IMR-90 (cell line): ENCODE results near the gene DBN1. TPM values are rescaled to one million over a fixed set of nuclear protein-coding genes. Genes with fewer than 3 reads are reported as not detected.

ENCODE experiments used
- ATAC-seq: fragments of 200-7000 bp; cut with Tn5 transposase; 2 replicates; pipeline ENCODE4 v1.9.1; 2020; ENCODE audit warnings: low read depth, mild to moderate bottlenecking, moderate library complexity
- BruUV-seq: library from RNA; stranded (reverse); fragments of 400-500 nt; replicated peaks from 2 replicates; lab custom pipeline; 2021; lab: Mats Ljungman, UMichigan
- CTCF ChIA-PET: fragments of 300-600 bp; formaldehyde crosslinking; extraction: SDS; loops from one replicate; lab custom pipeline; 2021; ENCODE audit warnings: antibody characterized with exemption; lab: Yijun Ruan, JAX
- POLR2A ChIA-PET: fragments of 300-600 bp; sonication (Branson Sonifier 250); formaldehyde crosslinking; loops from one replicate; lab custom pipeline; 2022; ENCODE audit warnings: antibody characterized with exemption; ENCODE audit not compliant: unreplicated experiment; lab: Charles Lee
- DNase-seq: peaks from one replicate; pipeline ENCODE4 v3.0.0; 2013
- H2AFZ ChIP-seq: replicated peaks from 2 replicates; pipeline ENCODE3; 2013; ENCODE audit warnings: low read length, mild to moderate bottlenecking; ENCODE audit not compliant: poor library complexity
- H2AK5ac ChIP-seq: 2 replicates; pipeline ENCODE4 v1.6.1; 2013; ENCODE audit warnings: low read depth, low read length, inconsistent platforms
- H2AK9ac ChIP-seq: replicated peaks from 2 replicates; pipeline ENCODE3; 2013; ENCODE audit warnings: mild to moderate bottlenecking, low read depth, low read length, moderate library complexity; ENCODE audit not compliant: poor library complexity
- H2BK120ac ChIP-seq: 2 replicates; pipeline ENCODE4 v1.6.1; 2013; ENCODE audit warnings: low read depth, low read length, inconsistent platforms
- H2BK15ac ChIP-seq: 3 replicates; pipeline ENCODE4 v1.6.1; 2013; ENCODE audit warnings: low read depth, low read length, inconsistent platforms
- H2BK20ac ChIP-seq: 2 replicates; pipeline ENCODE4 v1.6.1; 2013; ENCODE audit warnings: low read depth, mild to moderate bottlenecking, inconsistent platforms, low read length, moderate library complexity
- H2BK5ac ChIP-seq: 2 replicates; pipeline ENCODE4 v1.6.1; 2013; ENCODE audit warnings: mild to moderate bottlenecking, low read depth, low read length, inconsistent platforms; ENCODE audit not compliant: poor library complexity, severe bottlenecking
- H3K14ac ChIP-seq: replicated peaks from 2 replicates; pipeline ENCODE4 v1.6.1; 2013; ENCODE audit warnings: low read depth, low read length, inconsistent platforms
- H3K18ac ChIP-seq: 2 replicates; pipeline ENCODE4 v1.6.1; 2013; ENCODE audit warnings: low read depth, low read length, control low read depth
- H3K23ac ChIP-seq: 2 replicates; pipeline ENCODE4 v1.6.1; 2013; ENCODE audit warnings: low read depth, low read length, inconsistent platforms
- H3K27ac ChIP-seq: 2 replicates; pipeline ENCODE4 v1.5.1; 2013; ENCODE audit warnings: mild to moderate bottlenecking, control low read depth, low read length; ENCODE audit not compliant: insufficient read depth
- H3K27me3 ChIP-seq: 2 replicates; pipeline ENCODE4 v1.6.1; 2013; ENCODE audit warnings: low read length; ENCODE audit not compliant: control insufficient read depth, insufficient read depth
- H3K36me3 ChIP-seq: 2 replicates; pipeline ENCODE4 v1.6.1; 2013; ENCODE audit warnings: low read length, mixed read lengths; ENCODE audit not compliant: control insufficient read depth, insufficient read depth
- H3K4ac ChIP-seq: 2 replicates; pipeline ENCODE4 v1.6.1; 2013; ENCODE audit warnings: low read depth, low read length, inconsistent platforms
- H3K4me1 ChIP-seq: 2 replicates; pipeline ENCODE4 v1.6.1; 2013; ENCODE audit warnings: low read length, mixed read lengths; ENCODE audit not compliant: control insufficient read depth, insufficient read depth
- H3K4me2 ChIP-seq: 2 replicates; pipeline ENCODE4 v1.6.1; 2013; ENCODE audit warnings: low read depth, mild to moderate bottlenecking, control low read depth, low read length, moderate library complexity
- H3K4me3 ChIP-seq: 2 replicates; pipeline ENCODE4 v1.5.1; 2013; ENCODE audit warnings: low read depth, mild to moderate bottlenecking, control low read depth, low read length, moderate library complexity; ENCODE audit not compliant: insufficient read depth
- H3K56ac ChIP-seq: 2 replicates; pipeline ENCODE4 v1.6.1; 2013; ENCODE audit warnings: low read length, inconsistent platforms; ENCODE audit not compliant: insufficient read depth; ENCODE audit errors: extremely low read depth
- H3K79me1 ChIP-seq, 2 experiments: 2 replicates each; pipeline ENCODE4 v1.6.1; 2013; ENCODE audit warnings: low read length in 2 of 2, inconsistent platforms in 1 of 2, low read depth in 1 of 2
- H3K9ac ChIP-seq: 2 replicates; pipeline ENCODE4 v1.6.1; 2013; ENCODE audit warnings: low read depth, low read length, control low read depth
- H3K9me1 ChIP-seq: 2 replicates; pipeline ENCODE4 v1.6.1; 2013; ENCODE audit warnings: low read length, inconsistent platforms; ENCODE audit not compliant: insufficient read depth
- H3K9me3 ChIP-seq: 2 replicates; pipeline ENCODE4 v1.6.1; 2013; ENCODE audit warnings: low read length; ENCODE audit not compliant: control insufficient read depth, insufficient read depth
- H4K20me1 ChIP-seq: 2 replicates; pipeline ENCODE4 v1.6.1; 2013; ENCODE audit warnings: low read length, inconsistent platforms; ENCODE audit not compliant: insufficient read depth
- H4K5ac ChIP-seq: 2 replicates; pipeline ENCODE4 v1.6.1; 2013; ENCODE audit warnings: mild to moderate bottlenecking, low read depth, low read length, control low read depth
- H4K8ac ChIP-seq, 2 experiments: 2 replicates each; pipeline ENCODE4 v1.6.1; 2013; ENCODE audit warnings: low read depth in 2 of 2, low read length in 2 of 2, control low read depth in 1 of 2, inconsistent platforms in 1 of 2
- H4K91ac ChIP-seq: 2 replicates; pipeline ENCODE4 v1.6.1; 2013; ENCODE audit warnings: low read depth, low read length, inconsistent platforms; ENCODE audit not compliant: insufficient read depth
- BHLHE40 ChIP-seq: fragments of 150-350 bp; IDR thresholded peaks from 2 replicates; pipeline ENCODE4 v1.6.1; 2016; ENCODE audit warnings: mild to moderate bottlenecking, low read depth, low read length
- CEBPB ChIP-seq: IDR thresholded peaks from 2 replicates; pipeline ENCODE4 v1.6.1; 2012; ENCODE audit warnings: low read depth, low read length, improper control_type of control experiment
- CHD1 ChIP-seq: IDR thresholded peaks from 2 replicates; pipeline ENCODE4 v1.6.1; 2012; ENCODE audit warnings: low read depth, low read length, improper control_type of control experiment
- RAD21 ChIP-seq: IDR thresholded peaks from 2 replicates; pipeline ENCODE4 v1.6.1; 2012; ENCODE audit warnings: low read length, improper control_type of control experiment
- RFX5 ChIP-seq: IDR thresholded peaks from 2 replicates; pipeline ENCODE4 v1.8.0; 2012; ENCODE audit warnings: low read depth, mild to moderate bottlenecking, low read length, moderate library complexity
- USF2 ChIP-seq: fragments of 150-350 bp; IDR thresholded peaks from 2 replicates; pipeline ENCODE4 v1.6.1; 2017; ENCODE audit warnings: mild to moderate bottlenecking, antibody characterized with exemption, low read length, low read depth
- WGBS, 2 experiments: methylation state at CpG; one replicate each; pipeline versions ENCODE4 v1.1.5 to v1.1.7; 2013; ENCODE audit warnings: missing lambda C conversion rate in 2 of 2; ENCODE audit not compliant: insufficient read length in 1 of 2; ENCODE audit errors: extremely low coverage in 2 of 2; 5-methylcytosine and 5-hydroxymethylcytosine counted together
- dilution Hi-C: fragments of 300-500 bp; cut with HindIII; formaldehyde crosslinking; loops from one replicate; pipeline ENCODE4 v1.14.3; 2018; ENCODE audit warnings: low sequenced_read_pairs; ENCODE audit not compliant: unreplicated experiment
- in situ Hi-C: fragments of 300-500 bp; cut with MboI; formaldehyde crosslinking; loops from 3 replicates; pipeline ENCODE4 v1.14.3; 2019; ENCODE audit warnings: low sequenced_read_pairs, inconsistent platforms, mixed read lengths
- intact Hi-C: fragments of 100-400 bp; cut with micrococcal nuclease; formaldehyde crosslinking; loops from 2 replicates; pipeline ENCODE4 v1.10.0; 2022
- polyA plus RNA-seq, 3 experiments: library from polyadenylated mRNA; depleted of rRNA; stranded (reverse); fragments of >200 nt; gene quantifications; 2 replicates each; pipeline ENCODE4 v1.2.3, GENCODE V29; 2012; ENCODE audit warnings: low replicate concordance in 1 of 3
- total RNA-seq: library from RNA; depleted of rRNA; stranded (reverse); fragments of >200 nt; gene quantifications from 2 replicates; pipeline ENCODE4 v1.2.3, GENCODE V29; 2012

Gene DBN1
- total and polyA plus RNA-seq, 2 of the 4 experiments (the other 2 are of a cell fraction): 122 to 187 TPM

- no CpG with 5 or more reads among the region's 5 CpGs for WGBS, 2 experiments
- H2BK15ac ChIP-seq: no peak overlapping the region; the same call in 2 of the 3 replicates
- peaks cover 31% of the 10 kb centered on the region for H3K4me1 ChIP-seq
- peak overlapping the region; percentile 100 for H2BK5ac ChIP-seq
- BruUV-seq: no TSS peak
- peak overlapping the region; percentile 100 for H2AK9ac ChIP-seq
- TF ChIP-seq BHLHE40 (no peak), RFX5 (no peak), RAD21 (no peak), USF2 (no peak), CEBPB (no peak), CHD1 (no peak)
- H2AFZ ChIP-seq: no peak overlapping the region
- peaks cover 64% of the 10 kb centered on the region for H3K36me3 ChIP-seq
- no peaks in the 10 kb centered on the region for H3K27me3 ChIP-seq
- peak overlapping the region; percentile 16; the same call in 1 of the 2 replicates for H3K18ac ChIP-seq
- peak overlapping the region; percentile 20 to 47; a peak in 3 of 4 replicates for H4K8ac ChIP-seq
- in situ Hi-C loops (no loop called here), intact Hi-C loops (no loop called here), dilution Hi-C loops (no loop called here)
- H2BK20ac ChIP-seq: no peak overlapping the region
- peak overlapping the region; percentile 30; the same call in 1 of the 2 replicates for H2BK120ac ChIP-seq
- CTCF ChIA-PET: no interaction called here
- peaks cover 81% of the 10 kb centered on the region for H4K20me1 ChIP-seq
- peaks cover 29 to 76% of the 10 kb centered on the region in 2 experiments for H3K79me1 ChIP-seq
- H3K4me3 ChIP-seq: peak overlapping the region; percentile 2; the same call in 1 of the 2 replicates
- POLR2A ChIA-PET: interaction anchor here (1.0 kb wide), 1 partner anchor 38 kb away, joined by 3 read pairs; no protein-coding TSS in a partner anchor
- peak overlapping the region; percentile 76; the same call in 1 of the 2 replicates for H3K23ac ChIP-seq
- peak overlapping the region; percentile 67 for H3K14ac ChIP-seq
- peak overlapping the region; percentile 81 for H3K4ac ChIP-seq
- H4K5ac ChIP-seq: peak overlapping the region; percentile 5; the same call in 1 of the 2 replicates
- peak overlapping the region; percentile 100 for H3K27ac ChIP-seq
- ATAC-seq (no peak), DNase-seq (no peak)
- H2AK5ac ChIP-seq: peak overlapping the region; percentile 90
- peak overlapping the region; percentile 35 for H3K56ac ChIP-seq
- no peaks in the 10 kb centered on the region for H3K9me3 ChIP-seq
- H3K9me1 ChIP-seq: peaks cover 6% of the 10 kb centered on the region
- H3K9ac ChIP-seq: peak overlapping the region; percentile 58
- peak overlapping the region; percentile 53 for H3K4me2 ChIP-seq
- H4K91ac ChIP-seq: peak overlapping the region; percentile 31; the same call in 1 of the 2 replicates
Measured at GRCh38 chr5:177493795-177494345, 20.4 kb upstream of the DBN1 start.
